Activated naive CD8-positive, alpha-beta T cell (primary cell): ENCODE data around the gene EFCAB6.

Experiments used
- H3K27ac Mint-ChIP-seq: one replicate; pipeline ENCODE4 v1.8.0; 2021; ENCODE audit warnings: mixed read lengths
- H3K27me3 Mint-ChIP-seq: one replicate; pipeline ENCODE4 v1.8.0; 2021; ENCODE audit warnings: mixed read lengths
- H3K36me3 Mint-ChIP-seq: one replicate; pipeline ENCODE4 v1.8.0; 2021; ENCODE audit warnings: mixed read lengths
- H3K4me1 Mint-ChIP-seq: one replicate; pipeline ENCODE4 v1.8.0; 2021; ENCODE audit warnings: low read depth, mixed read lengths
- H3K4me3 Mint-ChIP-seq: one replicate; pipeline ENCODE4 v1.8.0; 2021; ENCODE audit warnings: mild to moderate bottlenecking, mixed read lengths
- H3K9me3 Mint-ChIP-seq: one replicate; pipeline ENCODE4 v1.8.0; 2021; ENCODE audit warnings: low read depth, mixed read lengths

The EFCAB6 gene

DNA sequence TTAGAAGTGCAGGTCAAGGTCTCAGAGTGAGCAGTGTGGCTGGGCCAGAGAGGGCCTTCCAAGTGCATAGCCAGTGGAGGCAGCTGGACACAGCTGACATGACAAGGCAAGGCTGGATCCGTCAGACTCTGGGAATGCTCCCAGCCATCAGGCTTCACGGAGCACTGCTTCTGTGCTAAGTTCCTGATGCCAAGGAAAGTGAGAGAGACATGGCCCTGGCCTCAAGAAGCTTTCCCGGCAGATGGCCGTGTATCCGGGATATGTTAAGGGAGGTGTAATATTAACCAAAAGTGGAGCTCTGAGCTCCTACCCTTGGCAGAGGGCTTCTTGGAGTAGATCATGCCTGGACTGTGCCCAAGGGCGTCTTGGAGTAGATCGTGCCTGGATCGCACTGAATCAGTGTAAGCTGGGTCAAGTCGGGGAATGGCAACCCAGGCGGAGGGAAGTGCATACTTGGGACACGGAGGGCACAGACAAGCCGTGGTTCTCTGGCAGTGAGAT is 7.4 kb upstream of the EFCAB6 start:
- H3K4me3 Mint-ChIP-seq = no peak overlapping the region
- peaks cover 8% of the 10 kb centered on the region for H3K27me3 Mint-ChIP-seq
- no peaks in the 10 kb centered on the region for H3K4me1 Mint-ChIP-seq
- H3K36me3 Mint-ChIP-seq = peaks cover 4% of the 10 kb centered on the region
- no peaks in the 10 kb centered on the region for H3K9me3 Mint-ChIP-seq
- H3K27ac Mint-ChIP-seq = no peak overlapping the region

DNA sequence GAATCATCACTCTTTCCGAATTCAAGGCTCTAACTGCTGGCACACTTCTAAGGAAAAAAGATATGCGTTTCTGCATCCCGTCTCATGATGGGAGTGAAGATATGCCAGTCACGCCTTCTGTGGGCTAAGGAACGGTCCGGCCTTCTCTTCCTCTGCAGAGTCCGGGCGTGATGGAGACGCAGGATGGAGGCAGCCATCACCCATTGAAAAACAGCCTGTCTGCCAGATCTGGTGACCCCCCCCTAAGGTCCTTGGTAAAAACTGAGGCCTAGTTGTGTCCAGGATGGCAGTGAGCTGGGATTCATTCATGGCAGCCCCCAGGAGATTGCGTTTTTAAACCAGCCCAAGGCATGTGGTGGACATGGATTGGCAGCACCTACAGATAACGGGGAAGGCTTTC is 6.9 kb upstream of the EFCAB6 start:
- Mint-ChIP-seq H3K27me3 (peaks cover 8% of the 10 kb centered on the region), H3K4me1 (peaks cover 4% of the 10 kb centered on the region), H3K27ac (no peak overlapping the region), H3K4me3 (no peak overlapping the region), H3K36me3 (peaks cover 7% of the 10 kb centered on the region), H3K9me3 (no peaks in the 10 kb centered on the region)

DNA sequence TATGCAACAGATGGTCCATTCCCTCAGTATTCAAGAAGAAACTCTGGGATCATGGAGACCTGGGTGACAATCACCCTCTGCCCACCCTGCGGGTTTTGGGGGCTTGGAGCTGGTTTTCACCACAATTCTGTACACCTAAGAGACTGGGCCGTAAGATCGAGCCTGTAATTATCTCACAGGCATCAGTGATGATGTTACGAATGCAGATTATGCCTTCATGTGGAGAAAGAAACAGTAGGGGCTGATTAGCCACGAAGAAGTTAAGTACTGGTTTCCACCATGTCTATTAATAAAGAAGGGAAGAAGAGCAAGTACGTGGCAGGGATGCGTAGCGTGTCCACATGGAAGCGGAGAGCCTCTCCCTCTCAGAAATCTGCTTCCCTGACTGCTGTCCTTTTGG is 5.3 kb upstream of the EFCAB6 start:
- peaks cover 7% of the 10 kb centered on the region for H3K36me3 Mint-ChIP-seq
- H3K4me3 Mint-ChIP-seq = no peak overlapping the region
- no peaks in the 10 kb centered on the region for H3K9me3 Mint-ChIP-seq
- peaks cover 15% of the 10 kb centered on the region for H3K4me1 Mint-ChIP-seq
- peaks cover 8% of the 10 kb centered on the region for H3K27me3 Mint-ChIP-seq
- no peak overlapping the region for H3K27ac Mint-ChIP-seq

DNA sequence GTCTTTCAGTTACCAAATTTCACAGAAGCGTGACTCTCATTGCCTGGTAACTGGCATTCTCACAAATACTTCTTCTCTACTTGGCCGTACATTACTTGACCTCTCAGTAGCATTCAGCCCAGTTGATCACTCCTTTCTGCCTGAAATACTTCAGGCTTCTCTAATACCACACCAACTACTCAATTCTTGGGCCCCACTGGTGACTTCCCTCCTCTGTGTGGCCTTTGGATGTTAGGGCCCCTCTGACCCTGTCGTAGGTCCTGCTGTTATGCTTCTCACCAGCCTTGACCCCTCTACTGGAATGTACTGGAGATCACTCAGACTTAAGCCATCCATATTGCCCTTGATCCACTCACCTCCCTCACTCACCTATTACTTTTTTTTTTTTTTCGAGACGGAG is 2.2 kb upstream of the EFCAB6 start:
- H3K4me1 Mint-ChIP-seq = peaks cover 23% of the 10 kb centered on the region
- no peaks in the 10 kb centered on the region for H3K9me3 Mint-ChIP-seq
- peak overlapping the region; percentile 43 for H3K4me3 Mint-ChIP-seq
- peaks cover 7% of the 10 kb centered on the region for H3K36me3 Mint-ChIP-seq
- H3K27me3 Mint-ChIP-seq = no peaks in the 10 kb centered on the region
- H3K27ac Mint-ChIP-seq = no peak overlapping the region

DNA sequence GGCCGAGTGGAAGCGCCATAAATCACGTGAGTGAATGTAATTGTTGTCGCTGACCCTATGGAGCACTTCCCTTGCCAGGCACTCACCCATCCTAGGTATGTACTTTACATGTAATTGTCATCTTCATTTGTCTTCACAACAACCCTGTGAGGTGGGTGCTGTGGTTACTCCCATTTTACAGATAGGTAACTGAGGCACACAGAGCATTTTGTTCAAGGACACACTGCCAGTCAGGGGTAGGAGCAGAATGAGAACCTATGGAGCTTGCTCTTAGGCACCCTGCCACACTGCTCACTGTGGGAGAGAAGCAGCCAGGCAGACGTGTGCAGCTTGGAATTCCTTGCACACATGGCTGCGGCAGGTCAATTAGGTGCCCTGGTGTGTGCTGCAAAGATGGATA is 785 bp upstream of the EFCAB6 start:
- Mint-ChIP-seq H3K36me3 (peaks cover 7% of the 10 kb centered on the region), H3K27ac (peak overlapping the region; percentile 82), H3K9me3 (no peaks in the 10 kb centered on the region), H3K27me3 (no peaks in the 10 kb centered on the region), H3K4me1 (peaks cover 23% of the 10 kb centered on the region), H3K4me3 (peak overlapping the region; percentile 94)

DNA sequence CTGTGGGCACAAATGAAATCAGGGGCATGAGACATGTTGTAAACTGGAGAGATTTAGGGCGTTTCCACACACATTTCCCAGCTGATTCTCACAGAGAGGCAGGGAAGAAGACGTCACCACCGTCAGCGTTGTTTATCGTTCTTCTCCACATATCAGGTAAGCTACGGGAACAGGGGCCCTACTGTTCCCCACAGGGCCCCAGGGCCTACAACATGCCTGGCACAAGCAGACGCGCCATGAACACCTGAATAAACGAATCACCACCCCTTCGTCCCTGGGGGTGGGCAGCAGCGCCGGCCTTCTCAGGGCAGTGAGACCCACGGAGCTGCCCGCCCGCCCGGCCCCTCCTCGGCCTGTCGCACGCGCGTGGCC is 342 bp downstream of the EFCAB6 start:
- Mint-ChIP-seq H3K9me3 (no peaks in the 10 kb centered on the region), H3K36me3 (peaks cover 7% of the 10 kb centered on the region), H3K4me3 (peak overlapping the region; percentile 94), H3K27me3 (peaks cover 2% of the 10 kb centered on the region), H3K27ac (peak overlapping the region; percentile 82), H3K4me1 (peaks cover 23% of the 10 kb centered on the region)

DNA sequence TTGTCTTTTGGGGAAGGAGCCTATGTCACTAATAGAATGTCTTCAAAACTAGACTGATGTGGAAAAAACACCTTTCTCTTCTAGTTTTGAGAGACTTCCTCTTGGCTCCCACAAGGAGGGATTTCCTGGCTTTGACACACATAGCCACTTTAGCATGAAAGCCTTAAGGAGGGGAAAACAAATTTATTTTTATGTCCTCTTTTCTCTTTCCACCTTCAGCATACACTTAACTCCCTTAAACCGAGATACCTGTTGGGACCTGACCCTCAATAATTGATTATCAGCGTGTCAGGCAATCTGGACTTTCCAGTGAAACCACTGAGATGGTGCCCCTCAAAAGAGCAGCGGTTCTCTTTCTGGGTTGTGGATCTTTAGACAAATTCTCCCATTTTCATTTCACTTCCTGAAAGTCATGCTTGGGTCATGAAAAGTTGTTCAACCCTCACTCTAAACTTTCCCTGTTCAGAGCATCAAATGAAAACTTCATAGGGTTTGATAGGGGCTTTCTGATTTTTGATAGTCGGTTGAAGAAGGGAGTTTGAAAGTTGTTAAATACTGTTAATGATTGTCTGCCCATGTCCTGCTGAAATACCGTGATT is 9.1 kb downstream of the EFCAB6 start:
- Mint-ChIP-seq H3K27ac (no peak overlapping the region), H3K27me3 (peaks cover 19% of the 10 kb centered on the region), H3K36me3 (peaks cover 8% of the 10 kb centered on the region), H3K9me3 (peaks cover 11% of the 10 kb centered on the region), H3K4me1 (no peaks in the 10 kb centered on the region), H3K4me3 (no peak overlapping the region)

DNA sequence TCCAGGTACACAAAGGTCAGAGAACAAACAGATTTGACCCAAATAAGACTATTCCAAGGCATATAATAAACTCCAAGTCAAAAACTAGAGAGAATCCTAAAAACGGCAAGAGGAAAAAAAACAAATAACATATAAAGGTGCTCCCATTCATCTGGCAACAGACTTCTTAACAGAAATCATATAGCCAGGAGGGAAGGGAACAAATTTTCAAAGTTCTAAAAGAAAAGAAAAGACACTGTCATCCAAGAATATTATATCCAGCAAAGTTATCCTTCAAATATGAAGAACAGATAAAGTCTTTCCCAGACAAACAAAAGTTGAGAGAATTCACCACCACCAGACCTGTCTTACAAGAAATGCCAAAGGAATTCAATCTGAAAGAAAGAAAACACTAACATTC is 11.1 kb downstream of the EFCAB6 start:
- Mint-ChIP-seq H3K36me3 (peaks cover 8% of the 10 kb centered on the region), H3K4me3 (no peak overlapping the region), H3K4me1 (no peaks in the 10 kb centered on the region), H3K27me3 (peaks cover 17% of the 10 kb centered on the region), H3K9me3 (peaks cover 11% of the 10 kb centered on the region), H3K27ac (no peak overlapping the region)

DNA sequence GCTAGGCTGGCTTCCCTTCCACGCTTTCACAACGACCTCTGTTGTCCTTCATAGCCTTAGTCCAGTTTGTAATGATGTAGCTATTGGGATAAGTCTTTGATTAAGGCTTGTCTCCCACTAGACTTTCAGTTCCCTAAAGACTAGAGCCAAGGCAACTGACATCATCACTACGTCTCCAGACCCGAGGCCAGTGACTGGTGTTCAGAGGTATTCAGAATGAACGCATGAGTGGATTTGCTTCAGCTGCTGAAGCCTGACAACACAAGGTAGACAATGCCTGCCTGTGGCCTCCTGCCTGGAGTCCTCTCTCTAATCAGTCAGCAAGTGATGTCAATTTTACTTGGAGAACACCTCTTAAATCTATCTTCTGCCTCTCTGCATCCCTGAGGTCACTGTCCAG is 13.6 kb downstream of the EFCAB6 start:
- Mint-ChIP-seq H3K4me3 (no peak overlapping the region), H3K36me3 (peaks cover 8% of the 10 kb centered on the region), H3K9me3 (peaks cover 11% of the 10 kb centered on the region), H3K27ac (no peak overlapping the region), H3K4me1 (no peaks in the 10 kb centered on the region), H3K27me3 (peaks cover 17% of the 10 kb centered on the region)

DNA sequence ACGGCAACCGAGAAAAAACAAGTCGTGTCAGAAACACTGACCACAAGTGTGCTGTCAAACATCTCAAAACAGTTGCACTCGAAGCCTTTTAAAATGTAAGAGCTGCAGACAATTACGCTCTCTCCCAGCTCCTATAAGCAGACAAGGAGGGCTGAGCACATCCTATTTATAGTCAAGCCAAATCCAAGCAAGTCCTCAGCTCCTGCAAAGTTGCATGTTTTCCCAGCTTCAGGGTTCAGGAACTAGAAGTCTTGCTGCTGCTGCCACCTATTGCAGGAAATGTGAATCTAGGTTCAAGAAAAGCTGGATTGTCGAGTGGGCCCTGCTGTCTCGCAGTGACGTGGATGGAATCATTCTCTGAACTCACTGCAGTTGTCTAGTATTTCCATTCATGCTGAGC is 15.5 kb downstream of the EFCAB6 start:
- Mint-ChIP-seq H3K4me3 (no peak overlapping the region), H3K9me3 (peaks cover 7% of the 10 kb centered on the region), H3K4me1 (no peaks in the 10 kb centered on the region), H3K27ac (no peak overlapping the region), H3K36me3 (peaks cover 8% of the 10 kb centered on the region), H3K27me3 (peaks cover 11% of the 10 kb centered on the region)

DNA sequence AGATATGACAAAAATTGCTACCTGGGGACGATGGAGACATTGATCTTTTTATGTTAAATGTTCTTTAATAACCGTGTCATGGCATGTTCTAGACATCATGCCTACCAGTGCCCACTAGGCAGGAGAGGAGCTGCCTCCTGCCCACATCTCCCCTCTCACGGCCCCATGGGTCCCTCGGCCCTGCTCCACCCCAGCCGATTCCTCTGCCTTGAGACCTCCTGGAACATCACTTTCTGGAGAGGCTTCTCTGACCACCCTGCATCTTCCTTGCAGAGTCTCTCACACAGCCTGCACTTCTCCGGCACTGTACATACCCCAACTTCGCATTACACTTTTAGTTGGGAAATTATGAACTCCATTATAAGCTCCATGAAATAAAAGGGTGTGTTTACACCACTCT is 16.8 kb downstream of the EFCAB6 start:
- Mint-ChIP-seq H3K27me3 (peaks cover 4% of the 10 kb centered on the region), H3K36me3 (peaks cover under 1% of the 10 kb centered on the region), H3K9me3 (peaks cover under 1% of the 10 kb centered on the region), H3K4me1 (no peaks in the 10 kb centered on the region), H3K27ac (no peak overlapping the region), H3K4me3 (no peak overlapping the region)

DNA sequence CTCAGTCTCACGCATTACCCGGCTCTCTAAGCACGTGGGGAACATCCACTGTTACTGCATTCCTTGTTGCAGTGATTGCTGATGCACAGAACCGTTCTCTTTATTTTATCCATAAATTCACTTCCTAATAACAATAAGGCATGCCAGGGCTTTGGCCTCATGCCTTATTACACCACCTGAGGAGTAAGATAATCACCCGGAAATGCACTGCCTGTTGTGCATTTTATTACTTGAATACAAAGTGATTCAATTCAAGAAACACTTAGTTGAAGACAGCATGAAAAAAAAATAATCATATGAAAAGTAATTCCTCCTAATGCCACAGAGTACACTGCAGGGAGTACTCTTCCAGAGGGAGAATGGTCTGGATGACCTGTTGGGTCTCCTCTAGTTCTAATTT is 19.2 kb downstream of the EFCAB6 start:
- H3K36me3 Mint-ChIP-seq = no peaks in the 10 kb centered on the region
- H3K9me3 Mint-ChIP-seq = no peaks in the 10 kb centered on the region
- H3K4me1 Mint-ChIP-seq = no peaks in the 10 kb centered on the region
- H3K27me3 Mint-ChIP-seq = no peaks in the 10 kb centered on the region
- no peak overlapping the region for H3K27ac Mint-ChIP-seq
- no peak overlapping the region for H3K4me3 Mint-ChIP-seq

DNA sequence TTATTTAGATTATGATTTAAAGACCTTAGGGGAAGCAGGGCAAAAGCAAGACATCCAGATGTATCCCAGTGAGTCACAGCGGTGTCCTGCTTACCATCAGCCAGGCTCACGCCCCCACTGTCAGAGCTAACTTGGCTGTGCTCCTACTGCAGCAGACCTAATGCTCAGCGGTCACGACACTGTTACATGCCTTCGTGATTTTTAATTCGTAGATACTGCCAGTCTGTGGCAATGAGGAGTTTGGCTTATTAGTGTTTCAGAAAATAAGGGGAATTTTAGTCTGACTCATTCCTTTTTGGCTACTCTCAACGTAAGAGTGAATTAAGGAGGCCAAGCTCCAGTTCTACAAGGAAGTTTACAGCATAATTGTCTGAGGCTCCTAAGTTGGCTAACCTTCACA is 22.7 kb downstream of the EFCAB6 start:
- Mint-ChIP-seq H3K4me1 (no peaks in the 10 kb centered on the region), H3K27ac (no peak overlapping the region), H3K27me3 (peaks cover 4% of the 10 kb centered on the region), H3K9me3 (no peaks in the 10 kb centered on the region), H3K36me3 (no peaks in the 10 kb centered on the region), H3K4me3 (no peak overlapping the region)

DNA sequence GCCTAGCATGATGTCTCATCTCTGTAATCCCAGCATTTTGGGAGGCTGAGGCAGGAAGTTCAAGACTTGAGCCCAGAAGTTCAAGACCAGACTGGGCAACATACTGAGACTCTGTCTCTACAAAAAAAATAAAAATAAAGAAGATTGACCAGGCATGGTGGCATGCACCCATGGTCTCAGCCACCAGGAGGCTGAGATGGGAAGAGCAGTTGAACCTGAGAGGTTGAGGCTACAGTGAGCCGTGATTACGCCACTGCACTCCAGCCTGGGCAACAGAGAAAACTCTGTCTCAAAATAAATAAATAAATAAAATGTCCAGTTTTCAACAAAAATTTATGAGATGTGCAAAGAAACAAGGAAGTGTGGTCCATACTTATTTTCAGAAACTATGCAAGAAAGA is 28.3 kb downstream of the EFCAB6 start:
- H3K4me3 Mint-ChIP-seq = no peak overlapping the region

DNA sequence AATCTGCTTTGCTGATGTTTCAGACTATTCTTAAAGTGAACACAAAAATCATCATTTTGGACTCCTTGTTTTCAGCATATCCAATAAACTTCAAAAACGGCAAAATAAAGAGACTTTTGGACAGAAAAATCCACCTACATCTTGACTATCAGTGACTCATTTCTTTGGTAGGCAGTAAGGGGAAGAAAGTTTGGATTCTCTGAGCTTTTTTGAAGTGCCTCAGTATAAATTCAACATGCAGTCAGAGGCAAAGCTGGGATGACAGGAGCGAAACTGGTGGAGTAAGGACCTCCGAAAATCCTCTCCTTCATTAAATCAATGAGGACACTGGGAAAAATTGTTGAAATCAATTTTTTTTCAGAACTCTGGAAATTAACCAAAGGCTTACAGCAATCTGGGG is 29.7 kb downstream of the EFCAB6 start:
- peaks cover 6% of the 10 kb centered on the region for H3K36me3 Mint-ChIP-seq
- H3K4me3 Mint-ChIP-seq = no peak overlapping the region
- H3K4me1 Mint-ChIP-seq = no peaks in the 10 kb centered on the region
- H3K27me3 Mint-ChIP-seq = peaks cover 9% of the 10 kb centered on the region
- no peak overlapping the region for H3K27ac Mint-ChIP-seq
- no peaks in the 10 kb centered on the region for H3K9me3 Mint-ChIP-seq

More for the DNA sequence above, 28.3 kb downstream of the EFCAB6 start:
- Mint-ChIP-seq H3K9me3 (no peaks in the 10 kb centered on the region), H3K36me3 (peaks cover 6% of the 10 kb centered on the region), H3K4me1 (no peaks in the 10 kb centered on the region), H3K27ac (no peak overlapping the region), H3K27me3 (peaks cover 9% of the 10 kb centered on the region)

DNA sequence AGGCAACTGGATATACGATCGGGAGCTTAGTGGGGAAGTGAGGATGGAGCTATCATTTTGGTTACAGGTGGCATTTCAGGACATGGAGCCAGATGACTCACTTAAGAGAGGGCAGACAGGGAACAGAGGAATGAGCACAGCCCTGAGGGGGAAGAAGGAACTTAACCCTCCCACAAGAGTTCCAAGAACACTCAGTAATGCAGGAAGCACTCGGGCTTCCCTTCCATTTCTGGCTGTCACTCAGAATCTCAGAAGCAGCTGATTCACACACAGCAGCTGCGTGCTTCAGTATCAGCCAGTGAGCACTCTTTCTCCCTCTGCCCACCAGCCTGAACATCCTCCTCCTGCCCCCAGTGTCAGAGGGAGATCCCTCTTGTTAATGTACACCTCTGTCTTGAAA is 34.8 kb downstream of the EFCAB6 start:
- Mint-ChIP-seq H3K4me1 (no peaks in the 10 kb centered on the region), H3K27ac (no peak overlapping the region), H3K4me3 (no peak overlapping the region), H3K9me3 (no peaks in the 10 kb centered on the region), H3K36me3 (peaks cover 6% of the 10 kb centered on the region), H3K27me3 (peaks cover 3% of the 10 kb centered on the region)
